Islet of Langerhans (tissue), 1 donor: Measurements from ENCODE around the gene GSE1.

Source experiments
- FAIRE-seq: peaks from one replicate; lab custom pipeline; 2011; peaks lifted over from hg19 to GRCh38; lab: Jason Lieb, UNC

The GSE1 gene

DNA sequence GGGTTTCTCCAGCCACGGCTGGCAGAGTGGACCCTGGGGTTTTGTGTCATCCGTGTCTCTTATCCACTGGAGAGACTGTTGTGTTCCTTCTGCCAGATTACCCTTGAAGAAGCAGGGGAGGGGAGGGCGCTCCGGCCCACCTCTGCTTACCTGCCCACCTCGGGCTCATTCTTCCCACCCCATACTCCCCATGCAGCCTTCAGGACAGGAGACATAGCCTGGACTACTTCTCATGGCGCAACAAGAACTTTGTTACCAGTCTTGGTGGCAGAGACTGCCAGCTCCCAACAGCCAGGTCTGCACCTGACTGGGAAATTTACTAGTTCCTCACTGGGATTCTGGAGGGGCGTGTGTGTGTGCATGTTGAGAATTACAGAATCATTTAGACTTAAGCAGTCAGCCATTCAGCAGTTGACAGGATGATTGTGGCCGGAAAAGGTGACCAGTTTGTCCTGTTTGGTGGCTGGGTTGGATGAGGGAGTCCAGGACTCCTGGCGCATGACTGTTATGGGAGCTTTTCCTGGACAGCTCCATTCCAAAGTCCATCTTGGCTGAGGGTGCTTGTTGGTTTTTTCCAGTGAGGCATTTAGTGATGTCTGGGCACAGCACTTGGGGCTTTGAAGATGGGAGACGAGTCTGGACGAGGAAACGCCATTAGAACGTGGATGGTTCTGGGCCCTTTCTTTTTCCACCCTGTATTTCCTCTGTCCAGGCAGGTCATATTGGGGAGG, 8.7 kb downstream of the GSE1 start:
- FAIRE-seq, result no peak

DNA sequence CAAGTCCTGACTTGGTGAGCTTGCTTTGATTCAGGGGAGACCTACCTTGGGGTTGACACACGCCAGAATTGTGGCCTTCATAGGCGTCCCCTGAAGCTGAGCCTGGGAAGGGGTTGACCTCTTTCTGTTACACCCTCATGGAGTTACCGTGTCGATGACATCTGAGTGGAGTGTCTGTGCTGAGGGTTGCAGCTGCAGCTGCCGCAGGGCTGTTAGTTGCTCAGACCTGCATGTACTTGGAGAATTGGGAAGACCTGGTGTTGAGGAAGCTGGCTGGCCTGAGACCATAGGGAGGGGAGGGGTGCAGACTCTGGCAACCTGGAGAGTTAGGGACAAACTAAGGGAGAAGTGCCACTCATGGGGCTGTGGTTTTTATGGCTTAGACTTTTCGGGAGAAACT, 9.6 kb downstream of the GSE1 start:
- FAIRE-seq, result no peak

DNA sequence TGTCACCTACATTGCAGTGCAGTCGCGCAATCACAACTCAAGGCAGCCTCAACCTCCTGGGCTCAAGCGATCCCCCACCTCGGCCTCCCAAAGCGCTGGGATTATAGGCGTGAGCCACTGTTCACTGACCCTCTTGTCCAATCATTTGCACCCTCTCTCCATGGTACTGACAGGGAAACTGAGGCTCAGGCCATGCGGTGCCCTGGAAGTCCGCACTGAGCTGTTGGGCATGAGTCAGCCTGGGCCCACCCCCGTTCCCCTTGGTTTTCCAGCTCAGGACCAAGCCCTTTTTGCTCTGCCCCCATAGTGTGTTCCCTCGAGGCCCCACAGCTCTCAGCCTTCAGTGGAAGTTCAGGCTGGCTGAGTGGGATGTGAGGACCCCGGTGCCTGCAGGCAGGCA, 10.1 kb downstream of the GSE1 start:
- no peak for FAIRE-seq

DNA sequence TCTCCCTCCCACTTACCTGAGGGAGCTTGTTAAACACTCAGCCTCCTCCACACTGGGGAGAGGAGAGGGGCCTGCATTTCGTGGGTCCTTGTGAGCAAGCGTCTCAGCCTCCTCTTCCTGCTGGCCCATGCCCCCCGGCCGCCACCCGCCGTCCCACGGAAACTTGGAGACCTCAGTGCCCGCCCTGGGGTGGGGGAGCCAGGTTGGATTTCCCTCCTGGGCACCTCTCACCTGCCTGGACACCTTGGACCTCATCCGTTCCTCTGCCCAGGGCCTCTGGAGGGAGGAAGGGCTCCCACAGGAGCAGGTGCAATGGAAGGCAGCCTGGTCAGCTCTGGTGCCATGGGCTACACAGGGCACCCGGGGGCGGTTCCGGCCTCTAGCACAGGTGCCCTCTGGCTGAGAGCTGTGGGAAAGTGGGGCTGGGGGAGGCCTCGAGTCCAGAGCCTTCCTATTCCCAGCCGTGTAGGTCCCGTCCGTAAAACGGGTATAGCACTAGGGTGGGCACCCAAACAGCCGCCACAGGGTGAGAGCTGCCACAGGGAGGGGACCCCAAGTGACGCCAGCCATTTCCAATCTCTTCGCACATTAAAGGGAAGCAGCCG, 11.0 kb downstream of the GSE1 start:
- FAIRE-seq, result no peak

DNA sequence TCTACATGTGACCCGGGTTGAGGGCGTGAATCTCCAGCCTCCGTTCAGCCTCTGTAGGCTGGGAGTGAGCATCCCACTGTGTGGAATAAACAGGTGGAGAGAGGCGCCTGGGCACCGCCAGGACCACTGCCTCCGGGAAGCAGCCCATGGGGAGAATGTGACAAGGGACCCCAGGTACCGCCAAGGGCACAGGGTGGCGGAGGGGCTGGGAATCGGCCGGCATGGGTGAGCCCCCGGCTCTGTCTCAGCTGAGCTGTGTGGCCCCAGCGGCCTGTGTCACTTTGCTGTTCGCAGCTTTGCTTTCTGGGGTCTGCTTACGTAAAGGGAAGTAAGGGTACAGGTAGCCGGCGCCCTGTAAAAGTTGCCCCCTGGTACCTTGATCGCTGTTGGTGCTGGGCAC, 11.5 kb downstream of the GSE1 start:
- FAIRE-seq, result no peak

DNA sequence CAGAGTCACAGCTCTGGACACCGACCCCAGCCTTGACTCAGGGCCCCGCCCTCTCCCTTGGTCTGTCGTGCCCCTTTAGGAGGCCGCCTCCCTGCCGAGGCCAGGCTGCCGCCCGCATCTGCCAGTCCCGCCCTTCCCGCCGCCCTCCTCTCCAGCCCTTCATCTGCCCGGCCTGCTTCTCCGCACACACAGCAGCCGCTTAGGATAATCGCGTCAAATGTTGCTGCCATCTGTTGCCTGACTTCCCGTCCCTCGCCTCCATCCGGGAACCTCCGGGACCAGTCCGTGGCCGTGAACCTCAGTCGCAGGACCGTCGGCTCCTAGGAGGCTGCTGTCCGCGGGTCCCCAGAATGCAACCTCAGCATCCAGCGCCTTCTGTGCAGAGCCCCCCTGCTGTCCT, 11.9 kb downstream of the GSE1 start:
- no peak for FAIRE-seq

DNA sequence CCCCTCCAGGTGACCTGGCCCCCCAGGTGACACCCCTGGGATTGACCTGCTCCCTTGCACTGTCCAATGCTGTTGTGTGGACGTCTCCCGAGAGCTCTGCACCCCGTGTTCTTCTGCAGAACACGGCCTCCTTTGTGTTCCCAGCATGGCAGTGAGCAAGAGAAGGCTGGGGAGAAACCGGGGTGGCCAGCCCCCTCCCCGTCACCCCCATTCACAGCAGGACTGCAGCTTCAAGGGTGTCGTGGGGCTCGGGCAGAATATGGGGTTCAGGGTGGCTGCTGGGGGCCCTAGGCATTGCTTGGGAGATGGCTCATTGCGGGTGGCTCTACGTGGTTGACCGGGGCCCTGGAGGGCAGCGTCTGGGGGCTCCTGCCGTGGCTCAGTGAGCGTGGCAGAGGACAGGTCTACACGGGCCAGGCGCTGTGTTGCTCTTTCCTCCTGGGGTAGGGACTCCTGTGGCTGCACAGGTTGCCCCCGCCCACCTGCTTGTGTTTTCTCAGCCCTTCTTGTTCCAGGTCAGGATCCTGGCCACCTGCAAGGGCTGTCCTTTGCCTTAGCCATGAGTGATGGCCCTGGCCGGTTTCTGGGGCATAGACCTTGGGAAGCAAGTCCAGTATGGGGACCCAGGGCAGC, 12.5 kb downstream of the GSE1 start:
- no peak for FAIRE-seq

DNA sequence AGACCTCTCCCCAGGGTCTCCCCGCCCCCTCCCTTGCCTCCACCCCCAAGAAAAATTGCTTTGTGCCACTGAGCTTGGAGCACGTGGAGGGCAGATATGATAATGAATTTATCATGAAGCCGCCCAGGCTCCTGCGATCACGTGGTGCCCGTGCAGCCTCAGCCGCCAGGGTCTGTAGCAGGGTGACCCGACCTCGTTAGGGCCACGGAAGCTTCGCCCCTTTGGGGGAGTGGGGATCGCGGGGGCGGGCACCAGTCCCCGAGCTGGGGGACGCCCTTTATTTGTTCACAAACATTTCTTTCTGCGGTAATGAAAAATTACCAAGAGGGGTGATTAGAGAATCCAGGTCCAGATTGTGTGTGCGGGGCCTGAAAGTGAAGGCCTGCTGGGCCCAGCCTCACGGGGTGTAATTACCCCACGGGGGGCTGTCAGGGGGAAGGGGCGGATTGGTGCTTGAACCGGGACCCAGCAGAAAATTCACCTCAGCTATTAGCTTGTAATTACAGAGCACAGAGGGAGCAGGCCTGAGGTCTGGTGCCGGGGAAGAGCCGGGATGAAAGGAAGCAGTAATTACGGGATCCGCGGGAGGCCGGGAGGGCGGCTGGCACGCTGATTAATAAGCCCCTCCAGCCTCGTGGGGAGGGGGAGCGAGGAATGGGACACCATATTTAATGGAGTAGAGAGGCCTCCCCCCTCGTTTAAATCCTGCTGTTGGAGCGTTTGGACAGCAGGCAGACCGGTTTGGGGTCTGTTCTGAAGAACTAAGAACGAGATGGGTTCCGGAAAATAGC, 13.3 kb downstream of the GSE1 start:
- no peak for FAIRE-seq

DNA sequence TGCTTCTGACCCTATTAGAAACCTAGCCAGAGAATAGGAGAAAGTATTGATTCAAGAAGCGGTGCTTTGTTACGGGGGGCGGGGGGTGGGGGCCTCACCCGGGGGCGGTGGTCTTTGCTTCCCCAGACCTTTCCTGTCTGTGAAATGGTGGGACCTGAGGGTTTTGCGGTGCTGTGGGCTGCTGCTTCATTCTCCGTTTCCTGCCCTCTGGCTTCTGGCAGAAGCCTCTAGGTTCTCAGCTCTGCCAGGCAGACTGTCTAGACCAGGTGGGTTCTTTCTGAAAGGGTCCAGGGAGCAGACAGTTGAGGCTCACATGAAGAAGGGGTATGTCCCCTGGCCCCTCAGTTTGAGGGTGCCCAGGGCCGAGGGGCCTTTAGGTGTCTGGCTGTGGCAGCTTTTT, 14.0 kb downstream of the GSE1 start:
- no peak for FAIRE-seq

DNA sequence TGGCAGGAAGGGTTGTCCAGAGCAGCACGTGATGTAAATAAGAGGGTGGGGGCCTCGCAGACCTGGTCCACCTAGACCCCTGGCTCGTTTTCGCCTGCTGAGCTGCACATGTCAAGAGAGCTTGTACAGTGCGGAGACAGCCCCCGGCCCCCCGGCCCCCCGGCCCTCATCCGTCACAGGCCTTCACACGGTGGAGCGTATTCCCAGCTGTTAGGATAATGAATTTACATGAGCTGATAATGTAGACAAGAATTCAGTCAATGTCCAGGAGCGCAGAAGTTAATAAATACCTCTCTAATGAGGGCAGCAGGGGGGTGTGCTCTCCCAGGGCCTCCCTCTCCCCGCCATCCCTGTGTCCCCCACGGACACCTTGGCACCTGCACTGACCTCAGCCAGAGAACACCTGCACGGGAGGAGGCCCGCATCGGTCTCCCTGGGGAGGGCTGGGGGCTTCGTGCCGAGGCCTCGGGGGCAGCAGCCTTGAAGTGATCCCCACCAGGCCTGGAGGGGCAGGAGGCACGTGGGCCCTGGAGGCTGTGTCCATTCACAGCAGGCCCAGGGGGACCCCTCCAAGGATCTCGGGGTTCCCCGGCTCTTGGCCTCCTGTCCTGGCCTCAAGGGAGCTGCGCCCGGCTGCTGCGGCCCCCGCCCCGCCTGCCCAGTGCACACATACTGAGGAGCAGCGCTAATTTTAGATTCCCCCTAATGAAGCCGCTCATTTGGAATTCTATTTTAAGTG, 14.6 kb downstream of the GSE1 start:
- no peak for FAIRE-seq

DNA sequence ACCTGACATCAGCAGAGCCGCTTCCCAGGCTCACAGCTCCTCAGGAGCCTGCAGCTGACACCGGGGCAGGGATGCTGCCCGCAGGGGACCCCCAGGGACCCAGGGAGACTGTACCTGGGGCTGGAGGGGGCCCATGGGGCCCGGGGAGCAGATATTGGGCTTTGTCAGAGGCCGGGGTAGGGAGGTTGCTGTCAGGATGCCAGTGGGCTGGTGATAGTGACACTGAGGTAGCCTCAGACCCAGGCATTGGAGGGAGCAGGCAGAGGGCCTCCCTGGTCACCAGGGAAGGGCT, 15.1 kb downstream of the GSE1 start:
- no peak for FAIRE-seq

DNA sequence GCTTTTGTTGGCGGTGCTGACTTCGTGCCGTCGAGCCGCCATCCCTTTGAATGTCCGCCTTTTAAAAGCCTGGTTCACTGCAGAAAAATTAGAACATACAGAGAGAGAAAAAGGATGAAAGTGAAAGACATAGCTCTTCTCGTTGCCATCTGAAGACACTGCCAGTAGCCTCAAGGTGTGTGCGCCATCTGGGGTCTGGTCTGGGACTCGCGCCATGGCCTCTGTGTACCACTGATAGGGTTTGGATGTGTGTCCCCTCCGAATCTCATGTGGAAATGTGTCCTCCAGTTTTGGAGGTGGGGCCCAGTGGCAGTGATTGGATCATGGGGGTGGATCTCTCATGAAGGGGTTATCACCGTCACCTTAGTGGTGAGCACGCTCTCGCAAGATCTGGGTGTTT, 15.5 kb downstream of the GSE1 start:
- no peak for FAIRE-seq

DNA sequence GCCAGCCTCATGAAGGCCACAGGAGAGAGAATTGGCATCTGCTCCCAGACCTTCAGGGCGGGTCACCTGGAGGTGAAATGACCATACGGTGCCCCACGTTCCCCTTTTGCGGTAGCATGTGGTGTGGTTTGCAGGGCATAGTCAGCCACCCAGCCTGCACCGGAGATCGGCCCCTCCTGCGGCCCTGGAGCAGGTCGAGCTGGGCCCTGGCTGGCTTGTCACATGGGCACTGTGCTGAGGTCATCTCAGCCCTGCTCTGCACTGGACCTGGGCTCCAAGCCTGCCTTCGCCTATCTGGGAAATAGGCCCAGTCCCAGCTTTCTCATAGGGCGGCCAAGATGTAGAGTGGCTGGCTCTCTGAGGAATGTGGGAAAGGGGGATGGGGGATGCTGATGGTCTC, 16.2 kb downstream of the GSE1 start:
- FAIRE-seq, result no peak

DNA sequence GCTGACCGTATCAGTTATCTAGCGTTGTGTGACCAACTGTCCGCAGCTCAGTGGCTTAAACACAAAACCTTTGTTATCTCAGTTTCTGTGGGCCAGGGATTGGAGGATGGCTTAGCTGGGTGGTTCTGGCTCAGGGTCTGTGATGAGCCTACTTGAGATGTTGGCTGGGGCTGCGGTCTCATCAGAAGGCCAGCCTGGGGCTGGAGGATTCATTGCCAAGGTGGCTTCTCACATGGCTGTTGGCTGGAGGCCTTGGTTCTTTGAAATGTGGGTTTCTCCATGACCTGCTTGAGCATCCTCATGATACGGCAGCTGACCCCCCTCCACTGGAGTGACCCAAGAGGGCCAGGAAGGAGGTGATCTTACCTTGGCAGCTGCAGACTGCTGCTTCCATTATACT, 16.7 kb downstream of the GSE1 start:
- no peak for FAIRE-seq

DNA sequence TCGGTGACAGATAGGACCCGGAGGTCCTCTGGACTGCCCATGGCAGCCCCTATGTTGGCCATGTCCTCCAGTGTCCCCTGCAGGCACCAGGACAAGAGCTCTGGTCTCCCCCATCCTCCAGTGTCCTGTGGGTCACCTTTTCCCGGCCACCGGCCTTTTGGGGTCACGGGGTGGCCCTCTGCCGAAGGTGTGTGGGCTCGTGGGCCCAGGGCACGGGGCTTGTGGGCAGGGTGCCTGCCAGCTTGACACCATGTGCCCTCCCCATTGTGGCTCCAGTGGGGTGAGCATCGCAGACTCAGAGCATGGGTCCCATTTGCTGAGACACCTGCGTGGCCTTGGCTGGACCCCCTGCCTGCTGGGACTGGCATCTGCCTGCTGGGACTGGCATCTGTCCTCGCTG, 18.1 kb downstream of the GSE1 start:
- FAIRE-seq, result no peak

DNA sequence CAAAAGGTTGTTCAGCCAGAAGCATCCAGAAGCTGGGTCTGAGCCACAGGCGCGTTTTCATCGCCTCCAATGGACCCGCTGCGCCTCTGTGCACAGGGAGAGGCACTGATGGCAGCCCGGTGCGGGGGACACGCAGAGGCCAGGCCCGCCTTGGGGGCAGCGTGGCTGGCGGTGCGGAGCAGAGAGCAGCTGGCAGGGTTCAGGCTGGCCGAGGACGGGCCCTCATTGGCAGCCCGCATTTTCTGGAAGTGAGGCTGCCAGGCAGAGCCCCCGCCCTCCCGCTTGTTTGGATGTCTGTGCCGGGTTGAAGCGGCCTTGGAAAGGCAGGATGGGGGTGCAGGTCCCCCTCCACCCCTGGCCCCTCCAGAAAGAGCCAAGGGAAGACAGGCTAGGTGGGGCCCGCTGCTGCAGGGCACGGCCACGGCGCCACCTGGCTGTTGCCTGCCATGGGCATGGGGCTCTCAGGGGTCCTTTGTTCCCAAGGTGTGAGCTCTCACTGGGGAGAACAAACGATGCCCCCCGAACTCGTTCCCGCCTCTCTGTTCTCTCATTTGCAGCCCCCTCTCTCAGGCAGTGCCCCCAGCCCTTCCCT, 18.8 kb downstream of the GSE1 start:
- no peak for FAIRE-seq

DNA sequence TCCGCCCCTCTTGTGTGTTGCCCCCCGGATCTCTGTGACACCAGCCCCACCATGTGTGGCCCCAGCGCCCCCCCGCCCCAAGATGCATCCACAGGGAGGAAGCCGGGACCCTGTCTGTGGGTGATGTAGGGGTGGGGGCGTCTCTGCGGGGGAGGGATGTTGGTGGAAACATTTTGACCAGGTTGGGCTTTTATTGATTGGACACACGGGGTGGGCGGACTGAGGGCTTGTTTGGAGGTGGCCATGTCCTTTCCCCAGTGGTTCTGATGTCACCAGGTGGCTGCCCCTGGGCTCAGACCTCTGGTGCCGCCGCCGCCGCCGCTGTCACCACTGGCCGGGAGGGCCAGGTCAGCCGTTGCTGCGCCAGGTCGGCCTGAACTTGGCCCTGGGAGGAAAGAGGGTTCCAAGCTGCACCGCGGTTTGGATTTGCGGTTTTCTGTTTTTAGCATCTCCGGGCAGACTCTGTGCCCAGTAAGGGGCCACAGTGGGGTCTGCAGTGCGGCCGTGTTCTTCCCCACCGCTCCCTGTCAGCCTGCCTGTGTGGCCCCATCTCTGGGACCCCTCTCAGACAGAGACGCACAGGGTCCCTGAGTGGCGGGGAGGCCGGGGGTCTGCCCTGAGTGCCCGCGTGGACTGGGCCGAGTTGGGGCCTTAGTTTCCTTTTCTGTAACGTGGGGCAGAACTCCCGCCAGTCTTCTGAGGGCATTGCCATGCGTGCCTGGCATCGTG, 19.8 kb downstream of the GSE1 start:
- FAIRE-seq, result no peak

DNA sequence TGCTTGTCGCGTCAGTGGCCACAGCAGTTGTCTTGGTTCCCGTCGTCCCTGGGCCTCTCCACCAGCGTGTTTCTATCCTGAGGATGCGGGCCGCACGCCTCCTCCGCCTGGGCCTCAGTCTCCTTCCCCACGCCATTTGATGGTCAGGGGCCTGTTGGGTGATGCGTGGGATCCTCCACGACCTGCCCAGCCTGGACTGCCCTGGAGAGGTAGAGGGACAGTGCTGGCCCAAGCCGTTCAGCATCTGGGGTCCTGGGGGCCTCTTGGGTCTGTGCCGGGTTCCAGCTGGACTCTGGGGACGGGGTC, 20.3 kb downstream of the GSE1 start:
- FAIRE-seq, result no peak

DNA sequence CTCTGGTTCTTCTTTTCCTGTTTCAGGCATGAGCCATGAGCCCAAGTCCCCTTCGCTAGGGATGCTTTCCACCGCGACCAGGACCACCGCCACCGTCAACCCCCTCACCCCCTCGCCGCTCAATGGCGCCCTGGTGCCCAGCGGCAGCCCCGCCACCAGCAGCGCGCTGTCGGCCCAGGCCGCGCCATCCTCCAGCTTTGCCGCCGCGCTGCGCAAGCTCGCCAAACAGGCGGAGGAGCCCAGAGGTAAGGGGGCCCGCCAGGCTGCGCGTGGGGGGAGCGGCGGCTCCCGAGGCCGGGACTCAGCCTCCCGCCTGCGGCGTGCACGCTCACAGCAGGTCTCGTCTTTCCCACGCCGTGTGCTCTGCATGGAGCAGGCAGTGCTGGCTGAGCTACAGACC, 20.8 kb downstream of the GSE1 start:
- FAIRE-seq, result no peak

DNA sequence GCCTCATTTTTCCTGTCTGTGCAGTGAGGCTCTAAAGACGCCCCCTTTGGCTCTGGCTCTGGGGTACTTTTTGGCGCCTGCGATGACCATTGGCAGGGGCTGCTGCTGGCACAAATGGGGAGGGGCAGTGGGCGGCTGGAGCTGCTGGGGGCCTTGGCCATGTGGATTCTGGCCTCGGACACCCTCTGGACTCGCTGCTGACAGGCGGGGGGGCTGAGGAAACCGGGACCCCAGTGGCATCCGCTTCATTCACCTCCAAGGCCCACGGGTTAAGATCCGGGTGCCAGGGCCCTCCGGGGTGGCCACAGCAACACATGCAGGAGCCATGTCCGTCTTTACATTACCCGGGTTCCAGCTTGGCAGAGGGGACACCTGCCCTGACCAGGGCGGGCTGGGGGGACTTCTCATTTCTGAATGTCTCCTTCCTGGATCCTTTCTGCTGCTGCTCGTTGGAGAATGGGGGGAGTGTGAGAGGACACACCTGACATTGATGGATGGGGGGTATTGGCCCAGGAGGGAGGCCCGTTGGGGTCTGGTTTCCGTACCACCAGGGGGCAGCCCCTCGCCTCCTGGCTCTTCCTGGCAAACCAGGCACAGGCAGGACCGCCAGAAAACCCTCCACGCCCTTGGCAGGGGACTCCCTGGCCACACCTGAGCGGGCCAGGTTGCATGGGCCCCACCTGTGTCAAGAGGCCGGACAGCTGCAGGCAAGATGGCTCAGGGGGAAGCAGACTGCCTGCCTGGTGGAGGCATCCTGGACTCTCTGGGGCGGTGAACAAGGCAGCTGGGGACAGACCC, 21.8 kb downstream of the GSE1 start:
- FAIRE-seq, result no peak

DNA sequence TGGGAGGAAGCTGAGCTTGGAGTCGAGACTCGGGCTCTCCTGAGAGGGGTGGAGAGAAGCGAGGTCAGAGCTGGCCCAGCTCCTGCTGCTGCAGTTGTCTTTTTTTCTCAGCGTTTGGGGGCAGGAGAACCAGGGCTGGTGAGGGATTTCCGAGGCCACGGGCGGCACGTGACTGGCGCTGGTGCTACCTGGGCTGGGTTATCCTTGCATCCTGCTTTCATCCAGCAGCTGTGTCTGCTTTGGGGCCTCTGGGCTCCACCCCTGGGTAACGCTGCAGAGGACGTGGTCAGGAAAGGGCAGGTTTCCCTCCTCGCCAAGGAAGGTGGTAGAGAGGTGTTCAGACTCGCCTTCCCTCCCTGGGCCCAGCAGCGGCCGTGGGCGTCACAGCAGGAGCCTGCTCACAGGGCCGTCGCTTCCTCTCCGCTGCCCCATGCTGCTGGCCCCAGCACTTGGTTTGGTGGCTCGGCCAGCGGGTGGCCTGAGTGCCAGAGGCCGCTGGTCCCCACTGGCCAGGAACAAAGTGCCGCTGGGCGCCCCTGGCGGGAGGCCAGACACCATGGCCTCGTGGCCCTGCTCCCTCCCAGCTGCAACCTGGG, 22.5 kb downstream of the GSE1 start:
- no peak for FAIRE-seq
